CD4-positive, alpha-beta T cell treated with Interleukin-21 for 1 hour (primary cell): ENCODE data around the gene ATXN7.

Experiments used
- DNase-seq: peaks from one replicate; pipeline ENCODE4 v3.0.0-alpha.2; 2020

The ATXN7 gene

DNA sequence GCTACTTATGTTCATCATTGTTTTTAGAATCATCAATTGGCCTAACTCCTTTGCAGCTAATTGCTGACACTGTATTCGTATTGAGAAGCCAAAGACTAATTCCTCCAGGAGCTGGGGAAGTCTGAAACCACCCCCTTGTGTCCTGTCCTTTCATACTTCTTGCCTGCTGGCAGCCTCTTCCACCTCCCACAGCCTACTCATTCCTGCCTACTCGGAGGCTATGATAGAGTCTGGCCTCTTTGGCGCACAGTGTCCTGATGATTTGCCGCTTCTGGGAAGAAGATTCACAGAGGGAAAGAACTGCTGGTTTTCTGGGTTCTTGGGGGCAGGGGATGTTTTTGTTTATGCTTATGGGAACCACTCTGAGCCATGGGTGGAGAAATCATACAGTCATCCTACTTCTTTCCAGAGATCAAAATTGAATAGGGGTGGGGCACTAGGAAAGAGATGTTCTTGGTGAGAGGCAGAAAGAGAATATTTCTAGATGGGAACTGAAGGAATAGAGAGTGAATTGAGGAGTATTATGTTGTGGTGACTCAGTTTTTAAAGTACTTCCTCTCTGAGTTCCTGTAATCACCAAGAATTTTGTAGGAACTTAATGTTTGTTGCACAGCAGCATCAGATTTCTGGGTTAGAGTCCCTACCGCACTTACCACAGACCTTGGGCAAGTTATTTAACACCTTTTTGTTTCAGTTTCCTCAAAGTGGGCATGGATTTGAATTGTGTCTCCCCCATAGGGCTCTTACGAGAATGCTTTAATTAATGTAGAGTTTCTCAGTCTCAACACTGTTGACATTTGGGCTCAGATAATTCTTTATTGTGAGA, 70.6 kb downstream of the ATXN7 start:
- DNase-seq: peak; percentile 58

DNA sequence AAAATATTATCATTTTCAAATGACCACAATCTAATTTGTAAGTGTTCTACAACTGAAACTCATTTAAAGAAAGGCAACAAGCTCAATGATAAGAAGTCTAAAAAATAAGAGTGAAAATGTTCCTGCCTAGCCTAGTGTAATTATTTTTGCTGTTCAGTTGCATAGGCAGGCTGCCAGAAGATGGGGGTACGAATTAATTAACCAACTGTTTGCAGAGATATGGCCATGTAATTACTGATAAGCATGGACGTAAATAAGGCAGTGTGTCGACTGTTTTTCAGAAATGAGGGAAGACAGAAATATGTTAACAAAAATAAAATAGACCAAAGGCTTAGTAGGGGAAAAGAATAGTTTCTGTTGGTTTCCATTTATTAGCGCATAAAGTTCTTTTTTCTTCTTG, 73.3 kb downstream of the ATXN7 start:
- no peak for DNase-seq

DNA sequence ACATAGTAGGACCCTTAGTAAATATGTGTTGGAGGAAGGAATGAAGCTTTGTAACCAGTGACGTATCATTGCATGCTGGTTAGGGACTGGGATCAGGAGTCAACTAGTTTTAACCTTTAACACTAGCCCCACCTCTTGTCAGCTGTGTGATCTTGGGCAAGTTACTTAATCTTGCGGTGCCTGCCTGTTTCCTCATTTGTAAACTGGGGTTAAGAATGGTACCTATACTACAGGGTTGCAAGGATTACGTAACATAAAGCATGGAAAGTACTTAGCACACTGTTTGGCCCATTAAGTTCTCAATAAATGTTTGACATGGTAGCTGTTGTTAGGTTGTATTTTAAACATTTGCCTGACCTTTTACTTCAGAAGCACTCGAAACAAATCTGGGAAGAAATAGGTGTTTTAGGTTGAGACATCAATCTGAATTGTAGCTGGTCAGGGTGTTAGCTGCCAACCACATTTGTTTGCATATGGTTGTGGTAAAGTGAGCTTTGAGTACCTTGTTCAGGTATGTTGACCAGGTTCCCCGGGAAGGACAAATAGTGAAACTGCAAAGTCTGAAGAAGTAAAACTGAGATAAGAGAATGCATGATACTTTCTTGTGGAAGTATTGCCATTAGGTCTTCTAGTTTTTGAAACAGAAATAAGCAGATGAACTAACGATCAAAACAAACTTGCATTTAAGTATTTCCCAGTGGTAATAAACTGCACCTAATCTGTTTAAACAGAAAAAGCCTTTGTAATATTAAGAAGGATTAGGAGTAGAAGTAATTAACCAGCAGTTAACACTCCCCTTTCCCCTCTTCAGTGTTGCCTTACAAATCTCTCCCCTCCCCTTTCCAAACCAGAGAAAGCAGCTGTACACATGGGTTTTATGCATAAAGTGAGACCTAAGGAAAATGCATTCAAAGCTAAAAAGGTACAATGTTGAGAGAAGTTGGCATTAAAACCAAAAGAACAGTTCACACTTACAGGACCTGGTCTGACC, 74.3 kb downstream of the ATXN7 start:
- DNase-seq: peak; percentile 29

DNA sequence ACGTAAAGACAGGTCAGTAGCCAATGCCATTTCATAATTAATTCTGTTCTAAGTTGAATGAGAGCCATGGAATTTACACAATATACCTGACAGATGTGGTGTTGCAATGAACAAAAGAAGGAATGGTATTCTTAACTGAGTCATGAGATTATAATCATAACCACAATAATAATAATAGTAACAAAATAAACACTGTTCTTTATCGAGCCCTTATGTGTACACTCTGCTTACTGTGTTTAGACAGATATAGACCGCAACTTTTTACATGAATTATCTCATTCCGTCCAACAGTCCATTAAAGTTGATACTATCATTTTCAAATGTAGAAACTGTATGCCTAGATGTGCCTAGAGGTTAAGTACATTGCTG, 76.7 kb downstream of the ATXN7 start:
- DNase-seq: no peak

DNA sequence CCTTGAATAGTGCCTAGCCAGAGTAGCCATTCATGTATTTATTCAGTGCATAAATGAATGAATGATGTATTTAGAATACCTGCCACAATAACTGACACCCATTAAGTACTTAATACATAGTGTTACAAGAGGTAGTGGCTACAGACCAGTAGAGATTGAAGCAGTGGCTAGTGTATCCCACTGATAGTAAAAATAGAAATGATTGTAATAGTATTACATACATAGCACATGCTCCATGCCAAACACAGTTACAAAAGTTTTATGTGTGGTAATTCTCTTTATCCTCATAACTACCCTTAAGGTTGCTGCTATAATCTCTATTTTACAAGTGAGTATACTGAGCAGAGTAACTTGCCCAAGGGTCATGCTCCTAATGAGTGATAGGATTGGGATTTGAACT, 78.9 kb downstream of the ATXN7 start:
- DNase-seq: no peak

DNA sequence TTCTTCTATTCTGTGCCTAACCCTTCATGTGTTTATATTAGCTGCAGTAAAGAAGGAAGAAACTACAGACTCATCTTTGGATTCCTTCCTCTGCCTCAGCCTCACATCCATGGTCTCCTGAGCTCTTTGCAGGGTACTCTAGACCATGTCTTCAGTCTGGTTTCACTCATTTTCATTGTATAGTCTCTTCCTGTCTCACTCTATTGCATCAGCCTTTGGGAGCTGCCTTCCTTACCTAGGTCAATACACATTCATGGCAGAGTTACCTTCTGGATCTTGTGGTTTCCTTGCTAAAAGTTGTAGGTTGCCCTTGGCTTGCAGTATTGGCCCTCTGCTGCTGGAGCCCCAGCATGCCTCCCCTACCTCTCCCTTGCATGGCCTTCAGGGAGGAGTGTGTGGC, 80.0 kb downstream of the ATXN7 start:
- no peak for DNase-seq

DNA sequence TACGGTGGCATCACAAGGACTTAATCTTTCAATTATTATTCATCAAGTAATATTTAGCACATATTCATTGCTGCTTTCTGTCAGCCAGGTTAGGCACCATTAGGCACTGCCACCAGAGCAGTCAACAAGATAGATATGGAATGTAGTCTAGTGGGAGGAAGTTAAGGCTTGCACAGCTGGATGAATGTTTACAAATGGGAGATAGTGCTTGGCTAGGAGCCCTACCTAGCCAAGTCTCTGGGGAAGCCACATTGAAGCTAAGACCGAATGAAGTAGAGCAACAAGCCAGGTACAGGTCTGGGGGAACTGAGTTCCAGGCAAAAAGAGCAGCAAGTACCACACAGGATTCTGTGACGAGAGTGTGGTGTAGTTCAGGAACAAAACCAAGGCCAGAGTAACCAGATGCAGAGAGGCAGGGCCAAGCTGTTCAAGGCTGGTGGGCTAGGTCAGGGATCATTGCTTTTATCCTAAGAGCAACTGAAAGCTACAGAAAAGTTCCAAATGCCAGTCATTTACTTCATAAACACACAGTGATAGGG, 82.0 kb downstream of the ATXN7 start:
- DNase-seq: no peak

DNA sequence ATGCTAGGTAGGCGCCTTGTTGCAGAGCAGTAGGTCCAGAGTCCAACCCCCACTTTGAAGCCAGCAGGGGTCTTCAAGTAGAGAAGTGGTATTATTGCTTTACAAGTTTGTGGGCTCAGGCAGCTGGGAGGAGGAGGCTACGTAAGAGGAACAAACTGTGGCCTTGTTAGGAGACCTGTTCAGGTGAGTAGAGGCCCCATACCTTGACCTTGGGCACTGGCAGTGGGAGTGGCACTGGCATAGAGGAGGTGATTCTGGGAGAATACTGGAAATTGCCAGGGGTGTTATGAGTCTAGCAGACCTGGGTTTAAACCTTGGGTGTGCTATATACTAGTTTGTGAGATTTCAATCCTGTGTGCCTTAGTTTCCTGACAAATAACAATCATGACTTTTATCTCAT, 83.1 kb downstream of the ATXN7 start:
- no peak for DNase-seq

DNA sequence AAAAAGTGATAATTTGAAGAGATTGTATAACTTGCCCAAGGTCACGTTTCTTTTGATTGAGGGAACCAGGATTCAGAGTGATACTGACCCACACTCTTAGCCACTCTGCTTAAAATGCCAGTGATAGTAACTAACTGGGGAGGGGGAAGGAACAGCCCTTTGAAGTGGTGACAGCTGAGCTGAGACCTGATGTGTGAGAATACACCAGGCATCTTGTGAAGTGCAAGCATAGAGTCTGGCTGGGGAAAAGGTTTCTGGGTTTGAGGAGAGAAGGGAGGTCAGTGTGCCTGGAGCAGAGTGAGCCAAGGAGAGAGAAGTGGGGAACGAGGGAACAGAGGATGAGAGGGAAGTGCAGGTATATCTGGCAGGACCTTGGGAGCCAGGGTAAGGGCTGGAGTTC, 83.9 kb downstream of the ATXN7 start:
- DNase-seq: no peak

DNA sequence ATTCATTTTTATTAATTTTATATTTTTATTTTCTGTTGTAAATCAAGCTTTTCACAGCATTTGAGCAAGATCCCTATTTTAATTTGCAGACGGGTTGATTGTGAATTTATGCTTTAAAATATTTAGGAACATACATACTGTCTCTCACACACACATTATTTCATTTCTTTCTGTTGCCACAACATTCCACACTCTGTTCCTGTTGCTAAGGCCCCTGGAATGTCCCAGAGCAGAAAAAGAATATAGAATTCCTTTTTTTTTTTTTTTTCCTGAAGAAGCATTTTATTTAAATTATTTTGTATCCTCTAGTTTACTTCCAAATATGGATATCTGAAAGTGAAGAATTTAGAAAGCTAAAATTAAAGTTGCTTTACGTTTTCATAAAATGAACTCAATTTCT, 85.3 kb downstream of the ATXN7 start:
- no peak for DNase-seq

DNA sequence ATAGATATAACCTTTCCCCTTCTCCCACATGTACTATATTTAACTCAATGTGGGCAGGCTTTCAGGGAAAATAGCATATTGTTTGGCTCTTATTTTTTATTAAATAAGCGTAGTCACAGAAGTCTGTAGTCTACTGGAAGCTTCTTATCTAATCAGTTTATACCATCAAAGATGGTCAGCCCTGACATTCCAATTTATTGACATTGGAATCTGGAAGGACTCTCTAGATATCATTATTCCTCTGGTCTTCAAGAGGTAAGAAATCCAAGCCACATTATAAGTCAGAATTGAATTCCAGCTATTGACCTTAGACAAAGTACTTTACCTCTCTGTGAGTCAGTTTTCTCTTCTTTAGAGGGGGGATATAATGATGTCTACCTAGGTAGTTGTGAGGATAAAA, 87.0 kb downstream of the ATXN7 start:
- no peak for DNase-seq

DNA sequence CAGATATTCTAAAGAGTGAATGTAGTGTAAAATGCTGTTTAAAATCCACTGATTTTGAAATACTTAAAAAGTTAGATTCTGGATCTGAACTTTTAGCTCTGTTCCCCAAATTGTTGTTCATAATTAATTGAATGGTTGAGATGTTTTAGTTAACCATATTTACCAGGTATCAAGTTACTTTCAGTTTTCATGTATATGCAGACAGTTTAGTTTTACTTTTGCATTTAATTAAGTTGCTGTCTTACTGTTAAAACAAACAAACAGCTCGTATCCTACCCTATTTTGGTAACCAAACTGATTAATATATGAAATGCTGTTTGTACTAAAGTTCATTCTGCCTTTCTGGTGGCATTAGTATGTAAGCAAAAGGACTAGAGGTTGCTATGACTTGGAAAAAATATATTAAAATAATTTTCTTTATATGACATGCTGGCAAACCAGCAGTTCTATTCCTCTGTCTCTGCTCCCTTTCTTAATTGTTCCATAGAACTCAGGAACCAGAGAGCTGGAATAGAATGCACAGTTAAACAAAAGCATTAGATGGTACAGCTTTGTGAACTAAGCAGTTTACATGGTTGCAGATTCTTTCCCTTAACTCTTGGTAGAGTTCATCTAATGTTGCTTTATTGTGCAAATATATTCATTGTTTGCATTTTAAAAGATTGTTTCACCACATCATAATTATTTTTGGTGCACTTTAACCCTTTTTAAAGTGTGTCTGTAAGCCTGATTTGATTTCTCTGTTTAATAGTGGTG, 88.0 kb downstream of the ATXN7 start:
- peak; percentile 17 for DNase-seq

DNA sequence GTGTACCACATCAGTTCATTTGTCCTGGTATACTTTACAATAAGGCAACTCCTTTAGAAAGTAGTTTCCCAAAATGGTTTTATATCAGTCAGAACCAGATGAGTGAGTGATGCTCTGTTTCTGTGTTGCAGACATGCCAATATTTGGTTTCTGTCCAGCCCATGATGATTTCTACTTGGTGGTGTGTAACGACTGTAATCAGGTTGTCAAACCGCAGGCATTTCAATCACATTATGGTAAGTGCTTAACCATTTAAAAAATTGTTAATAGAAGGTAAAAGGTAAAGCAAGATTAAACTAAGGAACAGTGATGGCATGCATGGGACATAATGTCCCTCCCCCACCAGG, 88.6 kb downstream of the ATXN7 start:
- DNase-seq: no peak

DNA sequence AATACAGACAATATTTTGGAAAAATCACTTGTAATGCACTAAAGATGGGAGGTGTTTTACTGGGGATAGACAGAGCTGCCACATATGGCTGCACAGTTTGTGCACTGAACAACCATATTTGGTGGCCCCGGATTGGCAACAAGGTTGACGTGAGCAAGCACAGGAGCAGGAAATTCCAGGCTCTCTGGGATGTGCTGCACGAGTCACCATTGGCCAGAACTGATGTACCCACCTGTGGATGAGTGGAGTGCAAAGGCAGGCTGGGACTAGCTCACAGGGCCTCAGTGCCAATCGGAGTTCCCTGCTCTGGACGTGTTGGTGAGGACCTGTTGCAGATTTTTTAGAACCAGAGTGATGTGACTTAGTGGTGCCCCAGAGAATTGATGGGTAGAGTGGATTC, 90.5 kb downstream of the ATXN7 start:
- DNase-seq: no peak

DNA sequence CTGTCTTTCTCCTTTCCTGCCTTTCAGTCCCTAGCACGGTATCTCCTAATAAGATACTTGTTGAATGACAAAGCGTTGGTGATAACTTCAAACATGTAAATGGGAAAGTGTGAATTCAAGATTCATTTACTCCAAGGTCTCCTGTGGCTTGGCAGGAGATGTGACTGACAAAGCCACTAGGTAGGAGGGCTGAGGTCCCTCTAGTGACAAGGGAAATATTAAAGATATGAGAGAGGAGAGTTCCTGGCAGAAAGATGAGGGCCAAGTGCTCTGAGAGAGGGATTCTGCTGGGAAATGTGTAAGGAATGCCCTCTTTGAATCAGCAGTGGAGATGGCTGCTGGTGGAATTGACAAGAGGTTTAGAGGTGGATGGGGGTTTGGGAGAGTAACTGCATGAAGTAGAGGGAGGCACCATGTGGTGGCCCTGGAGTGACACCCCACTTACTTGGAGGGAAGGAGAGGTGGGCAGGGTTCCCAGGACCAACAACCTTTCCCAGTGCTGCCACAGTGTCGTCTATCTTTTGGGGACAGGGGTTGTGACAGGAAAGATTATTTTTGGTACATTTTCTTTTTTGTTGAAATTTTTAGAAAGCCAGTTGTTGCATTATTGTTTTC, 91.5 kb downstream of the ATXN7 start:
- DNase-seq: no peak

DNA sequence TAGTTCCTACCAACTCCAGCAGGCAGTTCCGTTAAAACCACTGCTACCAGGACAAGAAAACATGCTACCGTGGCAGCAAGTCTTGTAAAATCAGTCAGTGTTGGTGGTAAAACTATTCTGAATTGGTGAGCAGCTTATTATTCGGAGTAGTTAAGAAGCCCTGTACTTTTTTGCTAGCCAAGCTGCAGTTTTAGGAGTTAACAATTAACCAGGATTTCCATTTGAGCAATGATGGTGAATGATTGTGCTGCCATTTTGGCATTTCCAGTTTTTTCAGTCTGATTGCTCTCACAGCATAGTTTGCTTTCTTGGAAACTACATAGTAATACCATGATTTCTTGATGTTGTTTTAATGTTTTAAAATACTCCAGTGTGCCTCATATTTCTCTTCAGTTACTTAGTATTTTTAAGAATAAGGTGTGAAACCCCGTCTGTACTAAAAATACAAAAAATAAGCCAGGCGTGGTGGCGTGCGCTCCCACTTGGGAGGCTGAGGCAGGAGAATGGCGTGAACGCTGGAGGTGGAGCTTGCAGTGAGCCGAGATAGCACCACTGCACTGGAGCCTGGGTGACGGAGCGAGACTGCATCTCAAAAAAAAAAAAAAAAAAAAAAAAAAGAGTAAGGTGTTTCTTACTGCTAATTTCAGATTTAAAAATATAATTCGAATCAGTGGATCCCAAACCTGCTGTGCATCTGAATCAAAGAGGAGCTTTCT, 92.3 kb downstream of the ATXN7 start:
- no peak for DNase-seq

DNA sequence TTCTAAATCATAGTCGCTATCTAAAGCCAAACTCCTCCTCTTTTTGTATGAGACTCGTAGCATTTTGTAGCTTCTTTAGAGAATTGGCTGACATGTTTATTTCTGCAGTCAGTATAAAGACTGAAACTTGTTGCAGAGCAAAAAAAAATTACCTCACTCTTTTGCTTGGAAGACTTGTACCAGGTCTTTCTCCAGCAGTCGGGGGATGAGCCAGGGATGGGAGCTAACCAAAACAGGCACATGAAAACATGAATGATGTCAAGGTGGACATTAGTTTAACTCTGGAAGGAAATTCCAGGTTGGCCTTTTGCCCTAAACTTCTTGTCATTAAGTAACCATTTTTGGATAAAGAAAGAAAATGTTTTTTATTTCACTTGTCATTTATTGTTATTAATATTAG, 95.5 kb downstream of the ATXN7 start:
- DNase-seq: no peak

DNA sequence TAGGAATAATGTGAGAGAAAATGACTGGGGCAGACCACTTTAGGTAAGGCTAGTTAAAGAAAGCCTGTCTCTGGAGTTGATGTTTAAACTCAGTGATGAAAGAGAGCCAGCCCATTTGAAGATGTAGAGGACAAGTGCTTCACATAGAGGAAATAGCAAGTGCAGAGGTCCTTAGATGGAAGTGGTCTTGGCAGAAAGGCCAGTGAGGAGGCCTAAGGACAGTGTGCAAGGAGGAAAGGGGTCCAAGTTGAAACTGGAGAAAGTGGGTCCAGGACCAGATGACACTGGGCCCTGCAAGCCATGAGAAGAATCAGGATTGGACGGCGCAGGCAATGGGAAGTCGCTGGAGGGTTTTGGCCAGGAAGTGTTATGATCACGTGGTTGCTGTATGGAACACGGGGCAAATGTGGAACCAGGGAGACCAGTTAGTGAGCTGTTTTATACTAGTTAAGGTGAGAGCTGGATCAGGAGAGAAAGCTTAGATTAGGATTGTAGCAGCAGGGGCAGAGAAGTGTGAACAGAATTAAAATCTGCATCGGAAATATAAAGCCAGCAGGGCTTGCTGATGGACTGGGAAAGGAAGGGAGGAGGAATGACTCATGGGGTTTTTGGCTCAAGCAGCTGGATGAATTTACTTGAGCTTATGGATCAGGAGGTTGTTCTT, 96.5 kb downstream of the ATXN7 start:
- no peak for DNase-seq

DNA sequence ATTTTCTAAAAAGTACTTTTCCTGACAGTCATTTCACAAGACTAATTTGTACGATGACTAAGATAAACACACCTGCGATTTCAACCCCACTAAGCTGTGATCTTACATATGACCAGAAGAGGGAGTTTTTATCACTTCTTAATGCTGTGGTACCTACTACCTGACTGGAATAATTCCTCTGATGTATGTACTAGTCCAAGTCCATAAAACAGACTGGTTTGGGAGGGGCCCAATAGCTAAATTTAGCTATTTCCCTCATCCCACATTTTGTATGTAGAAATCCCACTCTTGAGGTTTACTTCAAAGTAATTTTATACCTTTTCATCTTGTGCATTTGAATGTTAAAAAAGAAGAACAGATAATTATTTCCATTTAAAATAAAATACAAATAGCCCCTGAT, 98.2 kb downstream of the ATXN7 start:
- peak; percentile 80 for DNase-seq

DNA sequence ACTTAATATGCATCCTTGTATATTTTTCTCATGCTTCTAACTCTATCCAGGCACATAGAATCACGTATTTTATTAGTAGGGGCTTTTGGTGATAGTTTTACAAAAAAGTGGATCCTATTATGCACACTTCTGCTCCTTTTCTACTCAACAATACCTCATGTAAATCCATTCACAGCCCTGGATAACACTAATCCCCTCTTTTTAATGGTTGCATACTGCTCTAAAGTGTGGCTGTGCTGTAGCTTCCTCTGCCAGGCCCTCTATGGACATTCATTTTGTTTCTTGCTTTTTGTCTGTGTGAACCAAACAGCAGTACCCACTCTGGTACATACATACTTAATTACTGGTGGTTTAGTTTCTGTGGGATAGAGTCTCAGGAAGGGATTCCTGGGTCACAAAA, 99.8 kb downstream of the ATXN7 start:
- no peak for DNase-seq

DNA sequence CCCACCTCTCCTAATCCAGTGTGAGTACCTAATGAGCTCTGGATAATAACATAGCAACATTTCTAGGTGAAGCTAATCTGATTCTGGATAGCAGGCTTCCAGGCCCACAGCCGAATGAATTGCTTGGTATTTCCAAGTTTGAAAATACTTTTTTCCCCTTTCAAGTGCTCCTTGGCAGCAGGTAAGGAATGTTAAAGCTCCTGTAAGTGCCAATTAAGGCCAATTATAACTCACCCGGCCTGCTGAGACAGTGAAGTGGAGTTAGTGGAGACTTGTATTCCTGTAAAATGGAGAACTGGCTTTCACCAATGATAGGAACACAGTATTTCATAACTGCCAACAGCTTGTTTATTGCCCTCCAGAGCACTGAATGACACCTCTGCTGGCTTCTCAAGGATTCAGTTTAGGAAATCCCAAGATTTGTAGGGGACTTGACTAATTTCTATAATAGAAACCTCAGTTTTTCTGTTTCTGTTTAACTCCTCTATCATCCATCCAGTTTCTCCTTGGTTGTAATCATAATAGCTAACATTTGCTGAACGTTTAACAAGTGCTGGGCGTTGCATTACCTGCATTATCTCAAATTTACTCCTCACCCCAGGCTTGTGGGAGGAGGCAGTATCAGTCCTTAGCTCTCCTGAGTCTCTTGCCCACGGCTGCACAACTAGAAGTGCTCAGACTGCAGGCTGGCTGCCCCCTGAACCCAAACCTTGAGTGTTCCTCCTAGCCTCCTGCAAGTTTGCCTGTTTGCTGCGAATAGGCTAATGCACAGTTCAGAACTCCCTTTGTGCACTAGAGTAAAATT, 101.2 kb downstream of the ATXN7 start:
- no peak for DNase-seq
